ENCODE results near the gene OR3A2.
"Not testable (repeated sequence)": the region's sequence is repeated elsewhere in the genome, so short reads cannot be mapped to it uniquely, and the experiment has no call there.

DNA sequence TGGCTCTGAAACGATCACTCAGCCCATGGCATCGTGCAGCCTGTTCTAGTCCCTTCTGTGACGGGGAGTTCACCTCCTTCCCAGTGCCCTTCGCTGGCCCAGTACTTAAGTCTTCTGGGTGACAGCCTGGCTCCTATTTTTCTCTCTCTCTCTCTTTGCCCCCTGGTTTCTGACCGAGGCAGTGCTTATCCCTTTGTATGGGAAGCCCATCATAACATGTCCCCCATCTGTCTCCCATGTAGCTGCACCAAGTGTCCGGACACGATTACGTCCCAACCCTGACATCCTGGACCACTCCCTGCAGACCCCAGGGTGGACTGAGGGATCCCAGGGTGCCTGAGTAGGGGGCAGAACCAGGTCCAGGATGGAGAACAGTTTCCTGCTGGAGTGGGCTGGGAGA is 153.8 kb downstream of the OR3A2 start:
- TF ChIP-seq, protein P1, sequence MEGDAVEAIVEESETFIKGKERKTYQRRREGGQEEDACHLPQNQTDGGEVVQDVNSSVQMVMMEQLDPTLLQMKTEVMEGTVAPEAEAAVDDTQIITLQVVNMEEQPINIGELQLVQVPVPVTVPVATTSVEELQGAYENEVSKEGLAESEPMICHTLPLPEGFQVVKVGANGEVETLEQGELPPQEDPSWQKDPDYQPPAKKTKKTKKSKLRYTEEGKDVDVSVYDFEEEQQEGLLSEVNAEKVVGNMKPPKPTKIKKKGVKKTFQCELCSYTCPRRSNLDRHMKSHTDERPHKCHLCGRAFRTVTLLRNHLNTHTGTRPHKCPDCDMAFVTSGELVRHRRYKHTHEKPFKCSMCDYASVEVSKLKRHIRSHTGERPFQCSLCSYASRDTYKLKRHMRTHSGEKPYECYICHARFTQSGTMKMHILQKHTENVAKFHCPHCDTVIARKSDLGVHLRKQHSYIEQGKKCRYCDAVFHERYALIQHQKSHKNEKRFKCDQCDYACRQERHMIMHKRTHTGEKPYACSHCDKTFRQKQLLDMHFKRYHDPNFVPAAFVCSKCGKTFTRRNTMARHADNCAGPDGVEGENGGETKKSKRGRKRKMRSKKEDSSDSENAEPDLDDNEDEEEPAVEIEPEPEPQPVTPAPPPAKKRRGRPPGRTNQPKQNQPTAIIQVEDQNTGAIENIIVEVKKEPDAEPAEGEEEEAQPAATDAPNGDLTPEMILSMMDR (conservative IDR thresholded peaks at IDR 0.05): not testable (repeated sequence)
- TF ChIP-seq ZFX (IDR thresholded peaks at IDR 0.05): not testable (repeated sequence)

Data from C4-2B (cell line).